HepG2 (cell line): ENCODE data around the gene ARHGEF12. TPM values are rescaled to one million over a fixed set of nuclear protein-coding genes. Genes with fewer than 3 reads are reported as not detected.

Experiments
- CREM ChIP-seq, 2 experiments: sonication (generic) in 1 of 2; formaldehyde crosslinking in 1 of 2; IDR thresholded peaks; 2 replicates each; pipeline versions ENCODE4 v1.4.0 to v1.6.1; 2016 to 2020; ENCODE audit warnings: antibody characterized with exemption in 1 of 2, mild to moderate bottlenecking in 1 of 2, missing genetic modification reagents in 1 of 2
- HNRNPL ChIP-seq: fragments of 200-400 bp; formaldehyde crosslinking; IDR thresholded peaks from 2 replicates; pipeline ENCODE4 v1.6.1; 2017; ENCODE audit warnings: mild to moderate bottlenecking, low read depth, low read length
- HNRNPUL1 ChIP-seq: fragments of 200-400 bp; formaldehyde crosslinking; IDR thresholded peaks from 2 replicates; pipeline ENCODE4 v1.6.1; 2017; ENCODE audit warnings: low read depth, mild to moderate bottlenecking, low read length, moderate library complexity
- IRF2 ChIP-seq: IDR thresholded peaks from 2 replicates; pipeline ENCODE4 v1.6.1; 2018; ENCODE audit warnings: missing genetic modification reagents, missing compliant biosample characterization
- POGZ ChIP-seq: sonication (generic); formaldehyde crosslinking; IDR thresholded peaks from 2 replicates; pipeline ENCODE4 v1.4.0; 2020; ENCODE audit warnings: mild to moderate bottlenecking, missing genetic modification reagents
- RNF2 ChIP-seq: fragments of 450-650 bp; conservative IDR thresholded peaks from 2 replicates; pipeline ENCODE4 v1.6.1; 2016; ENCODE audit warnings: low read depth
- XRCC5 ChIP-seq: fragments of 200-400 bp; formaldehyde crosslinking; optimal IDR thresholded peaks from 2 replicates; pipeline ENCODE3; 2017; ENCODE audit warnings: mild to moderate bottlenecking, low read length
- ZNF431 ChIP-seq: sonication (generic); formaldehyde crosslinking; IDR thresholded peaks from 2 replicates; pipeline ENCODE4 v1.9.0; 2022; ENCODE audit warnings: missing genetic modification reagents, low read depth, mild to moderate bottlenecking, borderline replicate concordance
- ZNF441 ChIP-seq: sonication (generic); formaldehyde crosslinking; IDR thresholded peaks from 2 replicates; pipeline ENCODE4 v1.7.0; 2021; ENCODE audit warnings: missing genetic modification reagents, borderline replicate concordance
- ZNF776 ChIP-seq: sonication (generic); formaldehyde crosslinking; IDR thresholded peaks from 2 replicates; pipeline ENCODE4 v1.4.0; 2020; ENCODE audit warnings: mild to moderate bottlenecking, missing genetic modification reagents
- ZNF790 ChIP-seq: sonication (generic); formaldehyde crosslinking; IDR thresholded peaks from 2 replicates; pipeline ENCODE4 v1.8.0; 2022; ENCODE audit warnings: missing genetic modification reagents, mild to moderate bottlenecking, borderline replicate concordance
- polyA plus RNA-seq, 8 experiments: library from polyadenylated mRNA; depleted of rRNA in 3 of 8; stranded (reverse) in 7 of 8; unstranded in 1 of 8; fragments of >200 nt; fragmentation: Illumina TruSeq in 4 of 8; extraction: Trizol in 4 of 8; gene quantifications; 2 replicates each; pipeline versions ENCODE4 v1.2.1 to v1.2.3, GENCODE V29; 2011 to 2016; ENCODE audit warnings: low read depth in 4 of 8, missing spikeins in 1 of 8, mixed read lengths in 1 of 8; ENCODE audit not compliant: insufficient read depth in 1 of 8
- total RNA-seq, 5 experiments: library from RNA; depleted of rRNA; stranded (reverse); fragments of >200 nt; fragmentation: Illumina TruSeq; extraction: Trizol; gene quantifications; 2 replicates each; pipeline ENCODE4 v1.2.3, GENCODE V29; 2016; ENCODE audit warnings: low read depth in 1 of 5
- TF ChIP-seq, protein P1 (sequence below): sonication (generic); formaldehyde crosslinking; IDR thresholded peaks from 2 replicates; pipeline ENCODE4 v1.4.0; 2020; ENCODE audit warnings: mild to moderate bottlenecking, missing genetic modification reagents
- TF ChIP-seq, protein P2 (sequence below): sonication (generic); formaldehyde crosslinking; IDR thresholded peaks from 2 replicates; pipeline ENCODE4 v1.4.0; 2020; ENCODE audit warnings: missing genetic modification reagents
- TF ChIP-seq, protein P3 (sequence below): IDR thresholded peaks from 2 replicates; pipeline ENCODE4 v1.6.1; 2016; ENCODE audit warnings: low read depth, missing genetic modification reagents, missing compliant biosample characterization
- TF ChIP-seq, protein P4 (sequence below): sonication (generic); formaldehyde crosslinking; IDR thresholded peaks from 2 replicates; pipeline ENCODE4 v1.4.0; 2020; ENCODE audit warnings: missing genetic modification reagents, borderline replicate concordance
- TF ChIP-seq, protein P5 (sequence below): sonication (generic); formaldehyde crosslinking; IDR thresholded peaks from 2 replicates; pipeline ENCODE4; 2020; ENCODE audit warnings: missing genetic modification reagents, mild to moderate bottlenecking, borderline replicate concordance

ARHGEF12 gene
- total and polyA plus RNA-seq, 2 of the 13 experiments (the other 11 are each of a cell fraction or from before 2014, with no cell fraction given) = 17.9 to 54.4 TPM

DNA sequence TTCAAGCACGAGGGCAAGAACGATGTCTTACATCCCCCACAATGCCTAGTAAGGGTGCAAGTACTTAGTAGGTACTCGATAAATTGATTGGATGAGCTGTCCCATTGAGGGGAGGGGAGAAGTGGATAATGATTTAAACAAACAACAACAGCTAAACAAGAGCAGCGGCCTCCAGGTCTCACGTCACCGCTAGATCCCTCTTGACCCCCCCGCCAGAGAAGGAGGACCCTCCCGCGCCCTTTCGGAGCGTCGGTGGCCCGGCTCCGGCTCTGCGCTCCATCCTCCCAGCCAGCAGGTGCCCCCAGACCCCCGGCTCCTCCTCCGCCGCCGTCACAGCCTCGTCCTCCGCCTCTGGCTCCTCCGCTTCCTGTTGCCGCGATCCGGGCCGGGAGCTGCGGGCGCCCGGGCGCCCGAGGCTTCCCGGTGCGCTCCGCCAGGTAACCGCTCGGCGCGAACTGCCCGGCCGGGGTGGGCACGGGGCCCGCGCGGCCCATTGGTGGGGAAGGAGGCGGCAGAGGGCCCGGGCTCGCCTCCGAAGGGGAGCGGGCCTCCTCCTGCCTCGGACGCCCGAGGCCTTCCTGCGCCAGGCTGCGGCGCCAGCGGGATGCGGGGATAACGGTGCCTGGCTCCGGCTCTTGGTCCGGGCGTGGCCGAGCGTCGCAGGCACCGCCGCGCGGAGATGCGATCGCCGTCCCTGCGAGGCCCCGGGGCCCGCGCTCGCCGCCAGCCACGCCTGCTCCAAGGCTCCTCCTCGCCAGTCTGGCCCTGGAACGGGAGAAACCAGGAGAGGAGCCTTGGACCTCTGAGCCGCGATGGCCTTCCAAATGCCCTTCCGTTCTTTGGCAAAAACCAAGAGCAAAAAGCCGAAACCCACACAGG is 11.0 kb upstream of the ARHGEF12 start, which contains the start of gene TLCD5 (continued):
- TF ChIP-seq ZNF776 = peak; percentile 39; the same call in 1 of the 2 replicates
- peak; percentile 87 for TF ChIP-seq ZNF441
- TF ChIP-seq, protein P1, sequence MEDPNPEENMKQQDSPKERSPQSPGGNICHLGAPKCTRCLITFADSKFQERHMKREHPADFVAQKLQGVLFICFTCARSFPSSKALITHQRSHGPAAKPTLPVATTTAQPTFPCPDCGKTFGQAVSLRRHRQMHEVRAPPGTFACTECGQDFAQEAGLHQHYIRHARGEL (CRISPR knock-in tag) = no peak
- TF ChIP-seq, protein P2, sequence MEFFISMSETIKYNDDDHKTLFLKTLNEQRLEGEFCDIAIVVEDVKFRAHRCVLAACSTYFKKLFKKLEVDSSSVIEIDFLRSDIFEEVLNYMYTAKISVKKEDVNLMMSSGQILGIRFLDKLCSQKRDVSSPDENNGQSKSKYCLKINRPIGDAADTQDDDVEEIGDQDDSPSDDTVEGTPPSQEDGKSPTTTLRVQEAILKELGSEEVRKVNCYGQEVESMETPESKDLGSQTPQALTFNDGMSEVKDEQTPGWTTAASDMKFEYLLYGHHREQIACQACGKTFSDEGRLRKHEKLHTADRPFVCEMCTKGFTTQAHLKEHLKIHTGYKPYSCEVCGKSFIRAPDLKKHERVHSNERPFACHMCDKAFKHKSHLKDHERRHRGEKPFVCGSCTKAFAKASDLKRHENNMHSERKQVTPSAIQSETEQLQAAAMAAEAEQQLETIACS = peak; percentile 48
- TF ChIP-seq, protein P3, sequence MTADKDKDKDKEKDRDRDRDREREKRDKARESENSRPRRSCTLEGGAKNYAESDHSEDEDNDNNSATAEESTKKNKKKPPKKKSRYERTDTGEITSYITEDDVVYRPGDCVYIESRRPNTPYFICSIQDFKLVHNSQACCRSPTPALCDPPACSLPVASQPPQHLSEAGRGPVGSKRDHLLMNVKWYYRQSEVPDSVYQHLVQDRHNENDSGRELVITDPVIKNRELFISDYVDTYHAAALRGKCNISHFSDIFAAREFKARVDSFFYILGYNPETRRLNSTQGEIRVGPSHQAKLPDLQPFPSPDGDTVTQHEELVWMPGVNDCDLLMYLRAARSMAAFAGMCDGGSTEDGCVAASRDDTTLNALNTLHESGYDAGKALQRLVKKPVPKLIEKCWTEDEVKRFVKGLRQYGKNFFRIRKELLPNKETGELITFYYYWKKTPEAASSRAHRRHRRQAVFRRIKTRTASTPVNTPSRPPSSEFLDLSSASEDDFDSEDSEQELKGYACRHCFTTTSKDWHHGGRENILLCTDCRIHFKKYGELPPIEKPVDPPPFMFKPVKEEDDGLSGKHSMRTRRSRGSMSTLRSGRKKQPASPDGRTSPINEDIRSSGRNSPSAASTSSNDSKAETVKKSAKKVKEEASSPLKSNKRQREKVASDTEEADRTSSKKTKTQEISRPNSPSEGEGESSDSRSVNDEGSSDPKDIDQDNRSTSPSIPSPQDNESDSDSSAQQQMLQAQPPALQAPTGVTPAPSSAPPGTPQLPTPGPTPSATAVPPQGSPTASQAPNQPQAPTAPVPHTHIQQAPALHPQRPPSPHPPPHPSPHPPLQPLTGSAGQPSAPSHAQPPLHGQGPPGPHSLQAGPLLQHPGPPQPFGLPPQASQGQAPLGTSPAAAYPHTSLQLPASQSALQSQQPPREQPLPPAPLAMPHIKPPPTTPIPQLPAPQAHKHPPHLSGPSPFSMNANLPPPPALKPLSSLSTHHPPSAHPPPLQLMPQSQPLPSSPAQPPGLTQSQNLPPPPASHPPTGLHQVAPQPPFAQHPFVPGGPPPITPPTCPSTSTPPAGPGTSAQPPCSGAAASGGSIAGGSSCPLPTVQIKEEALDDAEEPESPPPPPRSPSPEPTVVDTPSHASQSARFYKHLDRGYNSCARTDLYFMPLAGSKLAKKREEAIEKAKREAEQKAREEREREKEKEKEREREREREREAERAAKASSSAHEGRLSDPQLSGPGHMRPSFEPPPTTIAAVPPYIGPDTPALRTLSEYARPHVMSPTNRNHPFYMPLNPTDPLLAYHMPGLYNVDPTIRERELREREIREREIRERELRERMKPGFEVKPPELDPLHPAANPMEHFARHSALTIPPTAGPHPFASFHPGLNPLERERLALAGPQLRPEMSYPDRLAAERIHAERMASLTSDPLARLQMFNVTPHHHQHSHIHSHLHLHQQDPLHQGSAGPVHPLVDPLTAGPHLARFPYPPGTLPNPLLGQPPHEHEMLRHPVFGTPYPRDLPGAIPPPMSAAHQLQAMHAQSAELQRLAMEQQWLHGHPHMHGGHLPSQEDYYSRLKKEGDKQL = no peak
- no peak; the same call in 1 of the 2 replicates for TF ChIP-seq IRF2 (CRISPR knock-in tag)
- no peak for TF ChIP-seq CREM (IDR thresholded peaks at IDR 0.05)
- TF ChIP-seq CREM (CRISPR knock-in tag; IDR thresholded peaks at IDR 0.05) = no peak
- peak; percentile 68; the same call in 1 of the 2 replicates for TF ChIP-seq ZNF790
- TF ChIP-seq ZNF431 (CRISPR knock-in tag) = peak; percentile 87
- TF ChIP-seq, protein P4, sequence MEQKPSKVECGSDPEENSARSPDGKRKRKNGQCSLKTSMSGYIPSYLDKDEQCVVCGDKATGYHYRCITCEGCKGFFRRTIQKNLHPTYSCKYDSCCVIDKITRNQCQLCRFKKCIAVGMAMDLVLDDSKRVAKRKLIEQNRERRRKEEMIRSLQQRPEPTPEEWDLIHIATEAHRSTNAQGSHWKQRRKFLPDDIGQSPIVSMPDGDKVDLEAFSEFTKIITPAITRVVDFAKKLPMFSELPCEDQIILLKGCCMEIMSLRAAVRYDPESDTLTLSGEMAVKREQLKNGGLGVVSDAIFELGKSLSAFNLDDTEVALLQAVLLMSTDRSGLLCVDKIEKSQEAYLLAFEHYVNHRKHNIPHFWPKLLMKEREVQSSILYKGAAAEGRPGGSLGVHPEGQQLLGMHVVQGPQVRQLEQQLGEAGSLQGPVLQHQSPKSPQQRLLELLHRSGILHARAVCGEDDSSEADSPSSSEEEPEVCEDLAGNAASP (CRISPR knock-in tag) = no peak
- peak; percentile 17; the same call in 1 of the 2 replicates for TF ChIP-seq HNRNPUL1
- peak; percentile 30 for TF ChIP-seq XRCC5
- TF ChIP-seq POGZ (CRISPR knock-in tag) = peak; percentile 57; the same call in 1 of the 2 replicates
- TF ChIP-seq RNF2 = peak; percentile 79; the same call in 1 of the 2 replicates
- no peak for TF ChIP-seq HNRNPL
- TF ChIP-seq, protein P5, sequence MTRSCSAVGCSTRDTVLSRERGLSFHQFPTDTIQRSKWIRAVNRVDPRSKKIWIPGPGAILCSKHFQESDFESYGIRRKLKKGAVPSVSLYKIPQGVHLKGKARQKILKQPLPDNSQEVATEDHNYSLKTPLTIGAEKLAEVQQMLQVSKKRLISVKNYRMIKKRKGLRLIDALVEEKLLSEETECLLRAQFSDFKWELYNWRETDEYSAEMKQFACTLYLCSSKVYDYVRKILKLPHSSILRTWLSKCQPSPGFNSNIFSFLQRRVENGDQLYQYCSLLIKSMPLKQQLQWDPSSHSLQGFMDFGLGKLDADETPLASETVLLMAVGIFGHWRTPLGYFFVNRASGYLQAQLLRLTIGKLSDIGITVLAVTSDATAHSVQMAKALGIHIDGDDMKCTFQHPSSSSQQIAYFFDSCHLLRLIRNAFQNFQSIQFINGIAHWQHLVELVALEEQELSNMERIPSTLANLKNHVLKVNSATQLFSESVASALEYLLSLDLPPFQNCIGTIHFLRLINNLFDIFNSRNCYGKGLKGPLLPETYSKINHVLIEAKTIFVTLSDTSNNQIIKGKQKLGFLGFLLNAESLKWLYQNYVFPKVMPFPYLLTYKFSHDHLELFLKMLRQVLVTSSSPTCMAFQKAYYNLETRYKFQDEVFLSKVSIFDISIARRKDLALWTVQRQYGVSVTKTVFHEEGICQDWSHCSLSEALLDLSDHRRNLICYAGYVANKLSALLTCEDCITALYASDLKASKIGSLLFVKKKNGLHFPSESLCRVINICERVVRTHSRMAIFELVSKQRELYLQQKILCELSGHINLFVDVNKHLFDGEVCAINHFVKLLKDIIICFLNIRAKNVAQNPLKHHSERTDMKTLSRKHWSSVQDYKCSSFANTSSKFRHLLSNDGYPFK (CRISPR knock-in tag) = no peak
